ENCODE results near the gene ADI1.

- TF ChIP-seq USF1 (IDR thresholded peaks at IDR 0.05) (no peak), NFIC (IDR thresholded peaks at IDR 0.05) (no peak), EGR1 (IDR thresholded peaks at IDR 0.05) (no peak), EP300 (IDR thresholded peaks at IDR 0.05; ENCODE audit: borderline replicate concordance) (no peak), CEBPB (IDR thresholded peaks at IDR 0.05) (no peak), TEAD4 (IDR thresholded peaks at IDR 0.05) (no peak), RAD21 (IDR thresholded peaks at IDR 0.05; ENCODE audit: low read depth) (no peak), FOXM1 (IDR thresholded peaks at IDR 0.05; ENCODE audit: borderline replicate concordance, low read depth) (no peak), CREB1 (IDR thresholded peaks at IDR 0.05; ENCODE audit: low read depth) (no peak), REST (IDR thresholded peaks at IDR 0.05; ENCODE audit: low read depth) (no peak)
- TF ChIP-seq, protein P1, sequence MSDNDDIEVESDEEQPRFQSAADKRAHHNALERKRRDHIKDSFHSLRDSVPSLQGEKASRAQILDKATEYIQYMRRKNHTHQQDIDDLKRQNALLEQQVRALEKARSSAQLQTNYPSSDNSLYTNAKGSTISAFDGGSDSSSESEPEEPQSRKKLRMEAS (IDR thresholded peaks at IDR 0.05): no peak
These were observed 59.9 kb downstream of the ADI1 start for GRCh38 chr2:3459185-3460015.

Measured in Ishikawa (cell line).